Peyer's patch (tissue), 4 donors: ENCODE data around the gene MLLT10. TPM values are rescaled to one million over a fixed set of nuclear protein-coding genes. Genes with fewer than 3 reads are reported as not detected.

Experiments
- DNase-seq, 3 donors: peaks; one replicate each; pipeline ENCODE4 v3.0.0-alpha.2; 2017 to 2019
- H3K27ac ChIP-seq, 4 donors: fragments of 200-600 bp; sonication (generic); one replicate each; pipeline ENCODE4 v1.5.1; 2016 to 2019
- H3K27me3 ChIP-seq, 2 donors: fragments of 200-600 bp; sonication (generic); one replicate each; pipeline ENCODE4 v1.5.1; 2019
- H3K36me3 ChIP-seq, 3 donors: fragments of 200-600 bp; sonication (generic); one replicate each; pipeline ENCODE4 v1.5.1; 2016 to 2019
- H3K4me1 ChIP-seq, 4 donors: fragments of 200-600 bp; sonication (generic); one replicate each; pipeline ENCODE4 v1.5.1; 2016 to 2019
- H3K4me3 ChIP-seq, 4 donors: fragments of 200-600 bp; sonication (generic); 1 replicate in 3 of 4; 2 replicates in 1 of 4; pipeline ENCODE4 v1.5.1; 2016 to 2019; ENCODE audit warnings: mild to moderate bottlenecking in 1 of 4
- H3K9me3 ChIP-seq, 4 donors: fragments of 200-600 bp; sonication (generic); one replicate each; pipeline ENCODE4 v1.5.1; 2016 to 2019; ENCODE audit warnings: mild to moderate bottlenecking in 1 of 4
- POLR2A ChIP-seq, 2 donors: fragments of 450-650 bp; IDR thresholded peaks; one replicate each; pipeline ENCODE4 v1.5.1; 2017; ENCODE audit warnings: antibody characterized with exemption in 2 of 2, mild to moderate bottlenecking in 2 of 2, moderate library complexity in 2 of 2
- total RNA-seq, 4 donors: library from RNA; depleted of rRNA; stranded (reverse); fragments of >200 nt; gene quantifications; one replicate each; pipeline ENCODE4 v1.1.0, GENCODE V29; 2016
- TF ChIP-seq, protein P1 (sequence below), 6 experiments: fragments of 450-650 bp in 4 of 6; fragments of 200-600 bp in 2 of 6; sonication (generic) in 1 of 6; IDR thresholded peaks; one replicate each; pipeline ENCODE4 v1.5.1; 2017 to 2019; ENCODE audit warnings: antibody characterized with exemption in 6 of 6, mild to moderate bottlenecking in 3 of 6, moderate library complexity in 1 of 6

The MLLT10 gene
- total RNA-seq, 4 donors from 2014 or later: 25.2 to 65.2 (median 40.1) TPM

DNA sequence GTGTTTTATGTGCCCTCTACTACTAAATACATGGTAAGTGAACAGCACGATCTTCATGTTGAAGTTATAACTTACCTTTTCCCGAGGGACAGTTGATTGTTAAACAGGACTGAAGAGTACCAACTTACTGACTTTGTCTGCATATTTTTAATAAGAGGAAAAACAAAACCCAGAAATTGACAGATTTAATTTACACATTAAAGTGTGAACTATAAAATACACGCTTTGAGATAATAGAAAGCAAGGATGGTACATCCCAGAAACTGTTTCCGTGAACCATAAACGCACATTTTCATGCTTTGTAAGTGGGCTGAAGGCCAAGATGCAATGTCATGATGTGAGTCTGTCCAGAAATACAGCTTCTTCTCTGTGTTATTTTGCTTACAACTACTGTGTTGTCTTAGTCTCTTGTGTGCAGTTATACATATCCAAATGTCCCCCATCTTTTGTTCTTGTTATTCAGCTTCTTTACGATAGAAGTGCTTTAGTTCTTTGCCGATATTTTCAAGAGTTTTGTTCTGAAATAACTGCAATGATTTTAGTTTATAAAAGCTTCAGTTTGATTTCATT lies 190.1 kb downstream of the MLLT10 start:
- DNase-seq: no peak
- Histone ChIP-seq H3K36me3 (no peaks in the 10 kb centered on the region), H3K4me3 (no peak overlapping the region), H3K9me3 (no peaks in the 10 kb centered on the region), H3K27ac (no peak overlapping the region), H3K4me1 (peaks cover 0 to 15% (median 2%) of the 10 kb centered on the region in 4 donors), H3K27me3 (no peaks in the 10 kb centered on the region)
- TF ChIP-seq, protein P1, sequence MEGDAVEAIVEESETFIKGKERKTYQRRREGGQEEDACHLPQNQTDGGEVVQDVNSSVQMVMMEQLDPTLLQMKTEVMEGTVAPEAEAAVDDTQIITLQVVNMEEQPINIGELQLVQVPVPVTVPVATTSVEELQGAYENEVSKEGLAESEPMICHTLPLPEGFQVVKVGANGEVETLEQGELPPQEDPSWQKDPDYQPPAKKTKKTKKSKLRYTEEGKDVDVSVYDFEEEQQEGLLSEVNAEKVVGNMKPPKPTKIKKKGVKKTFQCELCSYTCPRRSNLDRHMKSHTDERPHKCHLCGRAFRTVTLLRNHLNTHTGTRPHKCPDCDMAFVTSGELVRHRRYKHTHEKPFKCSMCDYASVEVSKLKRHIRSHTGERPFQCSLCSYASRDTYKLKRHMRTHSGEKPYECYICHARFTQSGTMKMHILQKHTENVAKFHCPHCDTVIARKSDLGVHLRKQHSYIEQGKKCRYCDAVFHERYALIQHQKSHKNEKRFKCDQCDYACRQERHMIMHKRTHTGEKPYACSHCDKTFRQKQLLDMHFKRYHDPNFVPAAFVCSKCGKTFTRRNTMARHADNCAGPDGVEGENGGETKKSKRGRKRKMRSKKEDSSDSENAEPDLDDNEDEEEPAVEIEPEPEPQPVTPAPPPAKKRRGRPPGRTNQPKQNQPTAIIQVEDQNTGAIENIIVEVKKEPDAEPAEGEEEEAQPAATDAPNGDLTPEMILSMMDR (IDR thresholded peaks at IDR 0.05): no peak
- no peak for TF ChIP-seq POLR2A (IDR thresholded peaks at IDR 0.05)

DNA sequence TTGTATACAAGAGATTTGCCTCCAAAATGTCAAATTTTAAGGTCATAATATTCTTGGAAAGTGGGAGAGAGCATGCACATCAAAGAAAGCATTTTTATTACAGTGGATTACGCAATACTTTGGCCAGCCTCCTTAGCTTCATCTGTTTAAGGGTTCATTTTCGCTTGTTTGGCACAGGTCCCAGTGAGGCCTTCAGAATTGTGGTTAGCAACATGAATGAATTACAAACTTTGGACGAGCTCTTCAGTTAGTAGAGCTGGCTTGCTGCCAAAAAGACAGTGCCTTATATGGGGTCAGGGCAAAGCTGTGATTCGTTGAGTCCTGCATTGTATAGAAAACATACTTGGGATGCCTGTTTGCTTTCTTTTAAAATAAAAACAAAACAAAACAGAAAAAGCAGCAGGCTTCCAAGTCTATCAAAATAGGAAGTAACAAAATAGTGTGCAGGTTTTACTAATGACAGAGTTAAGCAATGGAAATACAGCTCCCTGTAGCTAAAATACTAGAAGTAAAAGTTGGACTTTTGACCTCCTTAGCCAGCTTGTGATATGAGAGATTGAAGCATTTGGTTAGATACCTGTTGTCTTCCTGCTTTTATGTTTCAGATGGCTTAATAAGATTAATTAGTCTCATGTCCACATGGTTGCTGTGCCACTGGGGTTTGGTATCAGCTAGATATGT lies 190.8 kb downstream of the MLLT10 start:
- Histone ChIP-seq H3K27ac (peak overlapping the region in 2 of 4 donors; percentile 10 to 16), H3K4me1 (peaks cover 0 to 15% (median 2%) of the 10 kb centered on the region in 4 donors), H3K4me3 (no peak overlapping the region), H3K36me3 (no peaks in the 10 kb centered on the region), H3K9me3 (no peaks in the 10 kb centered on the region), H3K27me3 (no peaks in the 10 kb centered on the region)
- TF ChIP-seq, protein P1 (IDR thresholded peaks at IDR 0.05): no peak
- no peak for TF ChIP-seq POLR2A (IDR thresholded peaks at IDR 0.05)
- peak; percentile 63 to 91 (median 64) for DNase-seq

DNA sequence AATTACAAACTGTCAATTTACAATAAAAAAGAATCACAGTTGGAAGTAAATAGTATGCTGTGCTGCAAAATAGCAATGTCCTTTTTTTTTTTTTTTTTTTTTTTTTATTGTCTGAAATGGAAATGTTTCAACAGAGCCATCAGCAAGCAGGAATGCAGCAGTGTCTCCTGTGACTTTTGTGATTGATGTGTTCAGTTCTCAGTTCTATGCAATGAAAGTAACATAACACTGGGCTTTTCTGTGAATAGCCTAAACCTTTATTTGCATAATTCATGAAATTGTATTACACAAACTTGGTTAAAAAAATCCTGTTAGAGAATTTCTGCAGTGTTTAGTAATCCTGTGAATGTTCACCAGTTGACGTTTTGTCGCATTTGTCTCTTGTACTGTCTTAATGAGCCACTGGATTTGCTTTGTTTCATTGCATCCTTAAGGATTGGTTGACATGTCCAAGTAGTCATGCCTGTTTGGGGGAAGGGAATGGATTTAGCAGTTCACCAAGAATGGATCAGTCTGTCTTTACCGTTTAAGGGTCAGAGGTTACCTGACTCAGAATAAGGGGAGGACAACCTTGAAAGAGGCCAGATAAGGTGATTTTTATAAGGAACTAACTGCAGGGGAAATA lies 192.7 kb downstream of the MLLT10 start:
- Histone ChIP-seq H3K9me3 (no peaks in the 10 kb centered on the region), H3K27ac (no peak overlapping the region), H3K4me1 (peaks cover 0 to 15% (median 2%) of the 10 kb centered on the region in 4 donors), H3K4me3 (no peak overlapping the region), H3K27me3 (no peaks in the 10 kb centered on the region), H3K36me3 (peaks cover 0 to 6% (median 0%) of the 10 kb centered on the region in 3 donors)
- no peak for DNase-seq
- TF ChIP-seq POLR2A (IDR thresholded peaks at IDR 0.05): no peak
- TF ChIP-seq, protein P1 (IDR thresholded peaks at IDR 0.05): no peak

DNA sequence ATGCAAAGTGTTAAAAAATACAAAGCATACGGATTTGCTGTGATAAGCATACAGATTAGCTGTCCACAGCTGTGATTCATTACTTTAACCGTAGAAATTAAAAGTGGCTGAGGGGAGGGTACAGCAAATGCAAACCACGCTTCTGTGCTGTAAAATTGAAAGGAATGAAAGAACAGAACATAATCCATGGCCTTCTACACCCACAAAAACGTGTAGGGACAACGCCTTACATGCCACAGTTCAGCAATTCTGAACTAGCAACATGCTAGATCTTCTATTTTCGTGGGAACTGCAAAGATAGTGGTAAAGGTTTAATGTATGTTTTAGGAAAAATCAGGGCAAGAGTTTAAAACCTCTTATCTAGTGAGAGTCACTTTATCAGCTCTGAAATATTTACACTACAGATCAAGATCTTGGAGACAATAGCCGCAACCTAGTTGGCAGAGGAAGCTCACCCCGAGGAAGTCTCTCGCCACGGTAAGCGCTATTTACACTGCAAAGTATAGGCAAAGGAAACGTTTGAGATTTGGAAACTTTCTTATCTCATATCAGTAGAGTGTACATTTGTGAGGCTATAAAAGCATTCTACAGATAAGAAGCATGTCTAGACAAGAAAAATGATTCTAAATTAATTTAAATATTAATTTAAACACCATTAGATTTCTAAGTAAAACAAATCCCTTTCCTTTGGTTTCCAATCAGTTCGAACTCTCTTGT lies 193.6 kb downstream of the MLLT10 start:
- H3K27me3 ChIP-seq: no peaks in the 10 kb centered on the region
- H3K36me3 ChIP-seq: peaks cover 0 to 6% (median 0%) of the 10 kb centered on the region in 3 donors
- TF ChIP-seq, protein P1 (IDR thresholded peaks at IDR 0.05): no peak
- TF ChIP-seq POLR2A (IDR thresholded peaks at IDR 0.05): no peak
- no peak overlapping the region for H3K27ac ChIP-seq
- H3K9me3 ChIP-seq: no peaks in the 10 kb centered on the region
- no peak for DNase-seq
- H3K4me1 ChIP-seq: peaks cover 0 to 15% (median 2%) of the 10 kb centered on the region in 4 donors
- no peak overlapping the region for H3K4me3 ChIP-seq

DNA sequence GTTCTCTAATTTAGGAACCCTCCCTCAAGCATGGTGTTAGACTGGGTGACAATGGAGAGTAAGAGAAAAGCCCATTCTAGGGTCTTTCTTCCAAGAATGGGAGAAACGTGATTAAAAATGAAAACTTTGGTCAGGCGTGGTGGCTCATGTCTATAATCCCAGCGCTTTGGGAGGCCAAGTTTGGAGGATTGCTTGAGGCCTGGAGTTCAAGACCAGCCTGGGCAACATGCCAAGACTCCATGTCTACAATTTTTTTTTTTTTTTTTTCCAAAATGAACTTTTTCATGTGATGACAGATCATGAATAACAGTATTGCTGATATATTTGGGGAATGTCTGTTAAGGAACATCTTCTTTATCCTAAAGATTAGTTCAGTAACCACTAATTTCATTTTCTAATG lies 194.6 kb downstream of the MLLT10 start:
- no peak for DNase-seq
- Histone ChIP-seq H3K4me3 (no peak overlapping the region), H3K27ac (no peak overlapping the region), H3K9me3 (no peaks in the 10 kb centered on the region), H3K4me1 (peaks cover 0 to 15% (median 2%) of the 10 kb centered on the region in 4 donors), H3K27me3 (no peaks in the 10 kb centered on the region), H3K36me3 (peaks cover 0 to 8% (median 0%) of the 10 kb centered on the region in 3 donors)
- no peak for TF ChIP-seq POLR2A (IDR thresholded peaks at IDR 0.05)
- TF ChIP-seq, protein P1 (IDR thresholded peaks at IDR 0.05): no peak
